ENCODE measurements around the gene FGF4.

Gene FGF4

DNA sequence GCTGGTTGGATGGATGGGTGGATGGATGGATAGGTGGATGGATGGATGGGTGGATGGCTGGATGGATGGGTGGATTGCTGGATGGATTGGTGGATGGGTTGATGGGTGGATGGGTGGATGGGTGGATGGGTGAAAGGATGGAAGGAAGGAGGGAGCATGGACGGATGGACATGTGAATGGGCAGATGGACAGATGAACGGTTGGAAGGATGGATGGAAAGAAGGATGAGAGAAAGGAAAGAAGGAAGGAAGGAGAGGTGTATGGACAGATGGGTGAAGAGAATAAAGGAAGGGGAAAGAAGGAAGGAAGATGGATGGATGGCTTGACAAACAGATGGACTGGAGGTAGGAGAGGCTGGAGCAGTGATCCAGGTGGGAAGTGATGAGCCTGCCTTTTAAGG is 38.7 kb upstream of the FGF4 start:
- H3K27ac ChIP-seq, result no peak overlapping the region
- TF ChIP-seq, protein P1, sequence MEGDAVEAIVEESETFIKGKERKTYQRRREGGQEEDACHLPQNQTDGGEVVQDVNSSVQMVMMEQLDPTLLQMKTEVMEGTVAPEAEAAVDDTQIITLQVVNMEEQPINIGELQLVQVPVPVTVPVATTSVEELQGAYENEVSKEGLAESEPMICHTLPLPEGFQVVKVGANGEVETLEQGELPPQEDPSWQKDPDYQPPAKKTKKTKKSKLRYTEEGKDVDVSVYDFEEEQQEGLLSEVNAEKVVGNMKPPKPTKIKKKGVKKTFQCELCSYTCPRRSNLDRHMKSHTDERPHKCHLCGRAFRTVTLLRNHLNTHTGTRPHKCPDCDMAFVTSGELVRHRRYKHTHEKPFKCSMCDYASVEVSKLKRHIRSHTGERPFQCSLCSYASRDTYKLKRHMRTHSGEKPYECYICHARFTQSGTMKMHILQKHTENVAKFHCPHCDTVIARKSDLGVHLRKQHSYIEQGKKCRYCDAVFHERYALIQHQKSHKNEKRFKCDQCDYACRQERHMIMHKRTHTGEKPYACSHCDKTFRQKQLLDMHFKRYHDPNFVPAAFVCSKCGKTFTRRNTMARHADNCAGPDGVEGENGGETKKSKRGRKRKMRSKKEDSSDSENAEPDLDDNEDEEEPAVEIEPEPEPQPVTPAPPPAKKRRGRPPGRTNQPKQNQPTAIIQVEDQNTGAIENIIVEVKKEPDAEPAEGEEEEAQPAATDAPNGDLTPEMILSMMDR (conservative IDR thresholded peaks at IDR 0.05), result no peak
- no peak for TF ChIP-seq ZFX (IDR thresholded peaks at IDR 0.05)

DNA sequence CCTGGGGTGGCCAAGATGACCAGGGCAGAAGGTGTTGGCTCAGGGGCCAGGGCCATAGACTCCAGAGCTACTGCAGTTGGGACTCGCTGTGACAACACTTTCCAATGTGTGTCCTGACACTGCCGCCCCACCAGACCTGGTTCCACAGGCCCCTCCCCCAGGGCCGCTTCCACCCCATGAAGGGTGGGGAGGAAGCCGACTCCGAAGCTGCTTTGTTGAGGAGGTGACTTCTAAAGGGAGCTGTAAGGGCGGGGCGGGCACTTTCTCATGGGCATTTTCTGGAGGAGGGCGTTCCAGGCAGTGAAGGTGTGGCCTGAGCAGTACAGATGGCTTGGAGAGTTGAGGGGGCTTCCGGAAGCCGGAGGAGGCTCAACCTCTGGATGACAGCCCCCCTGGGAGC is 37.8 kb upstream of the FGF4 start:
- H3K27ac ChIP-seq, result no peak overlapping the region
- TF ChIP-seq, protein P1 (conservative IDR thresholded peaks at IDR 0.05), result no peak
- no peak for TF ChIP-seq ZFX (IDR thresholded peaks at IDR 0.05)

DNA sequence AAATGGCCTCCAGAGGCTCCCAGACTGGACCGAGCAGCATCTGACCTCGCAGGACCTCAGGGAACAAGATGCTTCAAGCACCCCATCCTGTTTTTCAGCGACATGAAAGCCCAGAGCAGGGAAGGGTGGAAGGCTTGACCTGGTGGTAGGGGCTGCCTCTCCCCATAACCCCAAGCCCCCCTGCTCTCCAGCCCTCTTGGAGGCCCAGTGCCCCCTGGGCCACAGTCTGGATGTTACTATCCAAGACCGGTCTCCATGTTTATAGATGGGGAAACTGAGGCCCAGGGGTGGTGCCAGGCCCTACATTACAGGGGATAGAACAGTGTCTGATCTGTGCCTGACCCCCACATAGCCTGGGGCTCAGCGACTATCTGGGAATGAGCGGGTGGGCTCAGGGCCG is 37.1 kb upstream of the FGF4 start:
- no peak for TF ChIP-seq ZFX (IDR thresholded peaks at IDR 0.05)
- TF ChIP-seq, protein P1 (conservative IDR thresholded peaks at IDR 0.05), result no peak
- H3K27ac ChIP-seq, result no peak overlapping the region

DNA sequence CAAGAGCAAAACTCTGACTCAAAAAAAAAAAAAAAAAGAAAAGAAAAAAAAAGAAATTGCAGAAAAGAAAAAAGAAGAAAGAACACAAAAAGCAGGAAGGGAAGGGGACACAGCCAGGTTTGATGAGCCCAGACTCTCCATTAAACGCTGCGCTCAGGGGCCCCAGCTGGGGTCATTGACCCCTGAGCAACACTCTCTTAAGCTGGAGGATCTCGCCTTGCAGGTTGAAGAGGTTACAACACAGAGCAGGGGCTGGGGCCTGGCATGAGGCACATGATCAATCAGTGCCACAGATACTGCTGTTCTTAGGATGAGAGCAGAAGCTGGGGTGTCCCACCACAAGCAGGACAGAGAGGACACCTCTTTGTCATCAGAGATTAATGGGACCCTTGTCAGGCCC is 36.3 kb upstream of the FGF4 start:
- TF ChIP-seq ZFX (IDR thresholded peaks at IDR 0.05), result no peak
- TF ChIP-seq, protein P1 (conservative IDR thresholded peaks at IDR 0.05), result no peak
- no peak overlapping the region for H3K27ac ChIP-seq

DNA sequence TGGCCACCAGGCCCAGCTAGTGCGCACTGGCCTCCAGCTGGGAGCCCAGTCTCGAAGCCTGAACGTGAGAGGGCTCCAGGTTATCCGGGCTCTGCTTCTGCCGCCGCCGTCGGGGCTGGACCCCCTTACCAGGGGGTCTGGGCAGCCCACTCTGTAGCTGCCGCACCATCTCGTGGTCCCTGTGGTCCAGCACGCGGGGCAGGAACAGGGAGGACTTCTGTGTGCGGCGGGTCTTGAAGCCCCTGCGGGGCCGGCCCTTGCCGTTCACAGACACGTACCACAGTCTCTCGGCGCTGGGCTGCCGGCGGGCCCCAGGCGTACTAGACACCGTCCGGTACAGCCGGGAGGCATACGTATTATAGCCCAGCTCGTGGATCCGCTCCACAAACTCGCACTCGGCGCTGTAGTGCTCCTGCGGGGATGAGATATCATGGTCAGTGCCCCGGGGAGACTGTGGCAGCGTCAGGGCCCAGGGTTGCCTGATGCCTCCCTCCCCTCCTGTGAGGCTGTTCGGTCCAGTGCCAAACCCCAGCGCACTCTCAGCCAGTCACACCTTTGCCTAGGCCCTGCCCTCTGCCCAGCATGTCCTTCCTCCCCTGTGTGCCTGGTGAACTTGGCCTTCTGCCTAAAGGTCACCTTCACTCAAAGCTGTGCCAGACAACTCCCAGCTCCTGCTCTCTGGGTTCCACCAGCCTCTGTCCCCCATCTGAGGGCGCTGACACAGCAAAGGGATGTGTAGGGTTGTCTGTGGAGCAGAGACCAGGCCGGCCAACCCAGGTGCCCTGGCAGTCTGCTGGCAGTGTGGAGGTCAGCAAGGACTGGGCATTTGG is 35.4 kb upstream of the FGF4 start:
- TF ChIP-seq, protein P1 (conservative IDR thresholded peaks at IDR 0.05), result no peak
- TF ChIP-seq ZFX (IDR thresholded peaks at IDR 0.05), result no peak
- H3K27ac ChIP-seq, result no peak overlapping the region

DNA sequence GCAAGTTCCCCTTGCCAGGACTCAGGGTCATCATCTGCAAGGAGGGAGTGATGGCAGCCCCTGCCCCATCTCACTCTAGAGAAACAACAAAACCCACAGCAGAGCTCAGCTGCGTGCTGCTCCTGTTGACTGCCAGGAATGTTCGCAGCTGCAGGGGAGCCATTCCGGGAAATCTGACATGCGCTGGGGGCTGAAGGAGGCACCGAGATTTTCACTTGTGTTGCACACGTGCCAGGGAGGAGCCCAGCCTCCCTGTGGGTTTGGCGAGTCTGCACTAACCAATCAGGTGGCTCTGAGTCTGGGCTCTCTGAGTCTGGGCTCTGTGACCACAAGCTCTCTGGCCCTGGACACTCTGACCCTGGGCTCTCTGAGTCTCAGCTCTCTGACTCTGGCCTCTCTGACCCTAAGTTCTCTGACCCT is 33.5 kb upstream of the FGF4 start:
- TF ChIP-seq, protein P1 (conservative IDR thresholded peaks at IDR 0.05), result no peak
- no peak for TF ChIP-seq ZFX (IDR thresholded peaks at IDR 0.05)
- H3K27ac ChIP-seq, result no peak overlapping the region

DNA sequence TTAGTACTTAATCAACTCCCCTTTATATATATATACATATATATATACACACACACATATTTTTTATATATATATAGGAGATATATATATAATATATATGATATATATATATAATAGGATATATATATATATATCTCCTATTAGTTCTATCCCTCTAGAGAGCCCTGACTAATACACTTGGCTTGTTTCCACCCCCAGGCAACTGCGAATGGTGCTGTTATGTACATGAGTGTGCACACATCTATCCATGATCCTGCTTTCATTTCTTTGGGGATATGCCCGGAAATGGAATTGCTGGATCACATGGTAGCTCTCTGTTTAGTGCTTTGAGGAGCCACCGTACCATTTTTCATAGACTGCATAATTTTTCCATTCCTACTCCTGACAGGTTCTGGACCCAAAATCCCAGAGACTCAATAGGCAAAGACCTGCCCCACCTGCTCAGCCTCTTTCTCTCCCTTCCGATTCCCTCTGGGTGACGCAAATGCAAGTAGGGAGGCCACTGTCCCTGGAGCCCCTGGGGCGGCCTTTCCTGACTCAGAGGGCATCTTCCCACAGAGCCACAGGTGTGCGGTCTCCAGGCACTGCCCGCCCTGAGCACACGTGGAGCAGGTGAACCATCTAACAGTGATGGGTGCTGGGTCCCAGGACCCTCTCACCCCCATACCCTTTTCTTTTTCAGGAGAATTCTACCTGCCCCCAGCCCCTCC is 32.1 kb upstream of the FGF4 start:
- no peak overlapping the region for H3K27ac ChIP-seq
- TF ChIP-seq, protein P1 (conservative IDR thresholded peaks at IDR 0.05), result no peak
- TF ChIP-seq ZFX (IDR thresholded peaks at IDR 0.05), result no peak

Data from C4-2B (cell line).